Right lobe of liver (tissue), 6 donors: ENCODE data around the gene NSUN6. TPM values are rescaled to one million over a fixed set of nuclear protein-coding genes. Genes with fewer than 3 reads are reported as not detected.

ENCODE experiments used
- ATAC-seq, 4 donors: fragments of 200-7000 bp; cut with Tn5 transposase; one replicate each; pipeline ENCODE4 v1.9.1; 2020; ENCODE audit warnings: mild to moderate bottlenecking in 4 of 4, moderate library complexity in 4 of 4
- DNase-seq, 3 donors: peaks; one replicate each; pipeline ENCODE4 v3.0.0-alpha.2; 2020
- H3K27ac ChIP-seq, 3 donors: fragments of 200-600 bp; one replicate each; pipeline ENCODE4 v1.8.0; 2022
- H3K27me3 ChIP-seq, 2 donors: fragments of 200-600 bp; one replicate each; pipeline ENCODE4 v1.8.0; 2022
- H3K36me3 ChIP-seq, 4 donors: fragments of 200-600 bp; sonication (generic) in 1 of 4; one replicate each; pipeline versions ENCODE4 v1.5.1 to v1.8.0; 2017 to 2022; ENCODE audit warnings: control low read depth in 1 of 4
- H3K4me1 ChIP-seq, 4 donors: fragments of 200-600 bp; sonication (generic) in 1 of 4; one replicate each; pipeline versions ENCODE4 v1.5.1 to v1.8.0; 2017 to 2022; ENCODE audit warnings: control low read depth in 1 of 4
- H3K4me3 ChIP-seq, 3 donors: fragments of 200-600 bp; one replicate each; pipeline ENCODE4 v1.8.0; 2022
- H3K9me3 ChIP-seq, 4 donors: fragments of 200-600 bp; sonication (generic) in 1 of 4; one replicate each; pipeline versions ENCODE4 v1.5.1 to v1.8.0; 2017 to 2022; ENCODE audit warnings: control low read depth in 1 of 4
- CTCF ChIP-seq, 4 donors: fragments of 200-600 bp in 3 of 4; fragments of 450-650 bp in 1 of 4; IDR thresholded peaks; one replicate each; pipeline versions ENCODE4 v1.5.1 to v1.8.0; 2016 to 2022; ENCODE audit warnings: antibody characterized with exemption in 4 of 4, mild to moderate bottlenecking in 2 of 4
- POLR2A ChIP-seq: fragments of 450-650 bp; IDR thresholded peaks from one replicate; pipeline ENCODE4 v1.6.1; 2017; ENCODE audit warnings: antibody characterized with exemption, mild to moderate bottlenecking
- WGBS: methylation state at CpG from one replicate; pipeline ENCODE4 v1.1.6; 2018; ENCODE audit warnings: low coverage, low lambda C conversion rate; ENCODE audit not compliant: insufficient coverage; ENCODE audit errors: missing lambda C conversion rate; 5-methylcytosine and 5-hydroxymethylcytosine counted together
- intact Hi-C, 2 donors: fragments of 100-400 bp; cut with DNase I; formaldehyde crosslinking; loops; one replicate each; pipeline versions ENCODE4 v1.11.2 to v1.14.1; 2022
- total RNA-seq, 6 experiments: library from RNA; depleted of rRNA in 2 of 6; stranded (reverse); fragments of >200 nt in 2 of 6; fragmentation: NEBNext Ultra II Directional in 3 of 6; extraction: Animal tissue kit (Norgen Biotek cat#: 25700) in 3 of 6; gene quantifications; one replicate each; pipeline versions ENCODE4 v1.1.0 to v1.2.4, GENCODE V29; 2016 to 2023
- donor health status: DM: no; HTN: yes; CAD: no.
- donor health status: DM: no; HTN: no; CAD: no.
- donor health status: DM: no; HTN: no; CAD: no.
- donor health status: DM: no; HTN: yes; CAD: no.
- donor health status: DM: no; HTN: yes; CAD: no.

Gene NSUN6
- total RNA-seq, 6 experiments from 2014 or later: 19.0 to 34.0 (median 27.9) TPM

- no peaks in the 10 kb centered on the region for H3K27me3 ChIP-seq
- WGBS: 93% methylated on average over 4 of the region's 4 CpGs
- DNase-seq (no peak), ATAC-seq (no peak)
- intact Hi-C loops: no loop called here
- H3K27ac ChIP-seq: no peak overlapping the region
- no peak overlapping the region for H3K4me3 ChIP-seq
- H3K9me3 ChIP-seq: no peaks in the 10 kb centered on the region
- TF ChIP-seq POLR2A (no peak), CTCF (IDR thresholded peaks at IDR 0.05) (no peak)
- H3K4me1 ChIP-seq: no peaks in the 10 kb centered on the region
- H3K36me3 ChIP-seq: peaks cover 0 to 32% (median 22%) of the 10 kb centered on the region in 4 donors
These were observed 23.9 kb upstream of the NSUN6 start for GRCh38 chr10:18675086-18675801.

GRCh38 chr10:18668026-18668425 lies 16.6 kb upstream of the NSUN6 start:
- DNase-seq (no peak), ATAC-seq (peak; percentile 47 to 80 (median 60))
- H3K4me1 ChIP-seq: peaks cover 0 to 29% (median 7%) of the 10 kb centered on the region in 4 donors
- H3K27ac ChIP-seq: no peak overlapping the region
- TF ChIP-seq POLR2A: no peak
- no peak for TF ChIP-seq CTCF (IDR thresholded peaks at IDR 0.05)
- 44% methylated on average over 2 of the region's 2 CpGs for WGBS
- H3K36me3 ChIP-seq: peaks cover 0 to 16% (median 10%) of the 10 kb centered on the region in 4 donors
- H3K4me3 ChIP-seq: no peak overlapping the region
- H3K9me3 ChIP-seq: no peaks in the 10 kb centered on the region
- intact Hi-C loops: no loop called here
- H3K27me3 ChIP-seq: no peaks in the 10 kb centered on the region

GRCh38 chr10:18666810-18667209 lies 15.4 kb upstream of the NSUN6 start:
- Histone ChIP-seq H3K36me3 (peaks cover 0 to 16% (median 7%) of the 10 kb centered on the region in 4 donors), H3K9me3 (no peaks in the 10 kb centered on the region), H3K27ac (no peak overlapping the region), H3K4me3 (no peak overlapping the region), H3K4me1 (peaks cover 0 to 32% (median 7%) of the 10 kb centered on the region in 4 donors), H3K27me3 (no peaks in the 10 kb centered on the region)
- intact Hi-C loops: no loop called here
- DNase-seq (no peak), ATAC-seq (no peak)
- 63% methylated on average over 2 of the region's 2 CpGs for WGBS
- TF ChIP-seq POLR2A (peak; percentile 18), CTCF (IDR thresholded peaks at IDR 0.05) (no peak)

- DNase-seq: no peak
- no peaks in the 10 kb centered on the region for H3K9me3 ChIP-seq
- no peak overlapping the region for H3K4me3 ChIP-seq
- no peak overlapping the region for H3K27ac ChIP-seq
- TF ChIP-seq POLR2A (no peak), CTCF (IDR thresholded peaks at IDR 0.05) (no peak)
- H3K36me3 ChIP-seq: peaks cover 0 to 10% (median 4%) of the 10 kb centered on the region in 4 donors
- ATAC-seq: peak in 1 of 4 donors; percentile 11
- H3K27me3 ChIP-seq: no peaks in the 10 kb centered on the region
- peaks cover 0 to 40% (median 7%) of the 10 kb centered on the region in 4 donors for H3K4me1 ChIP-seq
- intact Hi-C loops: no loop called here
- WGBS: 68% methylated on average over 3 of the region's 3 CpGs
These were observed 14.6 kb upstream of the NSUN6 start for GRCh38 chr10:18665815-18666558.
